ENCODE measurements around the gene UTP14A.

The UTP14A gene

DNA sequence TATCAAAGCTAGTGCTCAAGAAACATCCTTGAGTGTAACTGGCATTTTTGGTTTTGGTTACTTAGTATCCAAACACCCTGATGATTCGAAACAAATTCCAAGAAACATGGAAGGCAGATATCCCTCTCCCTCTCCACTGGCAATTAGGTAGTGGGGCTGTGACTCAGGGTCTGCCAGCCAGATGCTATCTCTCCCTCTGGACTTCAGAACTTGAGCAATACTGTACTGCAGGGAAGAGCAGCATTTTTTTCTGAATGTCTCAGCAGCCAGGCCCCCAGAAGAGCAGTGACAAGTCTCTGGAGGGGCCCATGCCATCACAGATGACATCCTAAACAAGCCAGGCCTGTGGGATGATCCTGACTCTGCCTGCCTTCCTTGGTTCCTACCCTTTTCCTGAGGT is 39.2 kb downstream of the UTP14A start:
- no peak for FAIRE-seq
- no peak for DNase-seq (ENCODE audit: insufficient read length, low spot score)

DNA sequence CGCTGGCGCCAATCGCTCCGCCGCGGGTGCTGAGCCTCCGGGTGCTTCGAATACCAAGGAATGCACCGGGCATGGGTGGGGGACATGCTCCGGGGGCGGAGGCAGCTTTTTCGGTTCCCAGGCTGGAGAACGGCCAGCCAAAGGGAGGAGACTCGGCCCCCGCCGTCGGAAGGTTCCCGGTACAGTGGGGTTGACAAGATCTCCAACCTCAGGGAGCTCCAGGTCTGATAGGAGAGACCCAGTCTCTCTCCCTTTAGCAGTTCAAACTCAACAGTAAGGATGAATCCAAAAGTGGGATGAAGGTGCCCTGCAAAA is 47.3 kb downstream of the UTP14A start:
- no peak for DNase-seq (ENCODE audit: insufficient read length, low spot score)
- no peak for FAIRE-seq

DNA sequence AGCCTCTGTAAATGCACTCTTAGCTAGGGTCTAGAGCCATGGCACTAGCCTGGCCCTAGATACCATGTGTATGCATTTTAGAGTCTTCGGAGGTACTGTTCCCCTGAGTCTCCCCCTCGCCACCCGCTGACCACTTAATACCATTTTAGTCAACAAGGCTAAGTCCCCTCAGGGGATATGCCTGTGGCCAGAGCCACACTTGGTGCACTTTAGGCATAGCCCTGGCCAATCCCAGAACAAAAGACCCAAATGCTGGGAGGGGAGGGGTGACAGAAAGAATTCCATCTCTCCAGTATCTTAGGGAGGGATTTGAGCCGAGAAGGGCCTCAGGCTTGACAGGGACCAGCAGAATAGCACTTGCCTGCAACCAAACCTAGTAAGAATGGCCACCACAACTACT is 47.9 kb downstream of the UTP14A start:
- FAIRE-seq: no peak
- no peak for DNase-seq (ENCODE audit: insufficient read length, low spot score)

DNA sequence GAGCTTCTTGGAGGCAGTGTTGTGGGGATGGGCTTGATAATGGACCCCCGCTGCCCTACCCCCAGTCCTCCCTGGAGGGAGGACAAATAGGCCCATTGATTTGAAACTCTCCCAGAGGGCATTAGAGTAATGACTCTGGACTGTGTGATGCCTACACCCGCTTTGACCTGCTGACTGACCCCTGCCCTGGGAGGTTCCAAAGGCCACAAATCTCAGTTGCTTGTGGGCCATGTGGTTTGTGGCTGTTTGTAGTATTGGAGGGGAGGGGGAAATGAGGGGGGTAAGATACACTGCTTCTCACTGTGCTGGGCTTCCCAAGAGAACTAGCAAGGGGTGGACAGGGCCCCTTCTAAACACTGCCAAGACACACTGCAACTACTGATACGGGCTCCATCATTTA is 48.8 kb downstream of the UTP14A start:
- FAIRE-seq (no peak), DNase-seq (ENCODE audit: insufficient read length, low spot score) (no peak)

DNA sequence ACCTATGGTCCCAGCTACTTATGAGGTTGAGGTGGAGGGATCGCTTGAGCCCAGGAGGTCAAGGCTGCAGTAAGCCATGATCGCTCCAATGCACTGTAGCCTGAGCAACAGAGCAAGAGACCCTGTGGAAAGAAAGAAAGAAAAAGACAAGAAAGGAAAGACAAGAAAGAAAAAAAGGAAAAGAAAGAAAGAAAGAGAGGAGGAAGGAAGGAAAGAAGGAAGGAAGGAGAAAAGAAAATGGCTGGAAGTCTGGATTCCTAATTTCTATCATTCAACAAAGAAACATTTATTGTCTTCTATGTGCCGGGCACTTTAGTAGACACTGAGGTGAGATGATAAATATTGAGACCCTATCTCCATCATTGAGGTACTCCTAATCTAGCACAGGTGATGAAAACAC is 49.7 kb downstream of the UTP14A start:
- DNase-seq (ENCODE audit: insufficient read length, low spot score) (no peak), FAIRE-seq (no peak)

DNA sequence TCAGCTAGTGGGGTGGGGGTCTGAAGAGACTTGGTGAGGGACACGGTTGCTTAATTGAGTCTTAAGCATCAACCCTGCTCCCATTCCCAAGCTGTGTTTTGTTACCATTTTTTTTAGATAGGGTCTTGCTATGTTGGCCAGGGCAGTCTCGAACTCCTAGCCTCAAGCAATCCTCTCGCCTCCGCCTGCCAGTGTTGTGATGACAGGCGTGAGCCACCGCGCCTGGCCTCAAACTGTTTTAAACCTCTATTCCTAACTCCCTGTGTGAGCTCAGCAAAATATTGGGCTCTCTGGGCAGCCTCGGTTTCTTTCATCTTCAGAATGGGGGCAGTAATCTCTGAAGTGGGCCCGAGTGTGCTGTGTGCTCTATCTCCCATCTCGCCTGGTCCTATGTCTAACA is 50.2 kb downstream of the UTP14A start:
- DNase-seq (ENCODE audit: insufficient read length, low spot score) (no peak), FAIRE-seq (no peak)

DNA sequence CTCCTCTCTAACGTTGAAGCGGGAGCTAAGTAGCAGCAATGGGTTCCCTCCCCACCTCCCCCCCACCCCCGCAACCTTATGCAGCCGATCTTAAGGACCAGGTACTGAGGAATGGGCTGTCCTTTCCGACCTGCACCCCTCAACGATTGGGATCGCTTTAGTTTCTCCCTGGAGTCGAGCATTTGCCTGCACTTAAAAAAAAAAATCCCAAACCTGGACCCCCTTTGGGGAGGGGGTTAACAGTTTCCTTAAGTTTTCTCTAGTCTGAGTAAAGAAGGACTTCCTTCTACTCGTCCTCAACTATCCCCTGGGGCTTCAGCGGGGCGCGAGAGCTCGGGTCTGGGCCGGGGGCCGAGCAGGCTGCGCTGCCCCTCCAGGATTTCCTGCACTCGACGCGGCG is 50.8 kb downstream of the UTP14A start:
- FAIRE-seq: no peak

DNA sequence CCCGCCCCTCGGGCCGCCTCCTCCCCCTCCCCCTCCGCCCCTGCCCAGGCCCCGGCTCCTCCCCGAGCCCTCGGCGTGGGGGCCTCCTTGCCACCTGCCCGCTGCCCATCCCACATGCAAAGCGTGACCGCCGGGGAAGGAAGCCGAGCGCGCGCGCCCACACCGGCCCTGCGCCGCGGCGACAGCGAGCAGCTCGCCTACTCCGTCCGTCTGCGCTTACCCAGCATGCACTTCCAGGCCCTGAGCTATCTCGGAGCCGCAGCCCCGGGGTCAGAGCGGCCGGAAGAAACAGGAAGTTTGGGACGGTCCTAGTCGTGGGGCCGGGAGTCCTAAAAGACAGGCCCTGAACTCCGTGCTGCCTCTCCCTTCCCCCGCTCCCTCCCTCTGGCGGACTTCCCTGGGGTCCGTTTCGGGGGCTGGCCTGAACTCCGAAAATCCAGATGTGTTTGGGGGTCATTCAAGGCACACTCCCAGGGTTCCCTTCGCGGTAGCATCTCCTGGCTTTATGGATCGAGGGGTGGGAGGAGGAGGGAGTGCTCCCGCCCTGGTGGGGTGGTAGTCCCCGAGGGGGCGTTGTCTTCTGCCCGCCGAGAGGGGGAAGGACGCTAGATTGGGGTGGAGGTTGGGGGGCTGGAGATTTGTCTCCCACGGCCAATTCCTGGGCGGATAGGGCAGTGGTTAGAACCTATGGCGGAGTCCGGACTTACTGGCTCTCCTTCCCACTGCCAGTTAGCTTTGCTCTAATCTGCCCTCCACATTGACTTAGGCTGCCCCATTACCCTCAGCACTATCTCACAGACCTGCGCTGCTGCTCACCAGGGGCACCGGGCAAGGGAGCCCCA is 51.5 kb downstream of the UTP14A start:
- no peak for DNase-seq (ENCODE audit: insufficient read length, low spot score)
- no peak for FAIRE-seq

More for the DNA sequence above, 50.8 kb downstream of the UTP14A start:
- no peak for DNase-seq (ENCODE audit: insufficient read length, low spot score)

DNA sequence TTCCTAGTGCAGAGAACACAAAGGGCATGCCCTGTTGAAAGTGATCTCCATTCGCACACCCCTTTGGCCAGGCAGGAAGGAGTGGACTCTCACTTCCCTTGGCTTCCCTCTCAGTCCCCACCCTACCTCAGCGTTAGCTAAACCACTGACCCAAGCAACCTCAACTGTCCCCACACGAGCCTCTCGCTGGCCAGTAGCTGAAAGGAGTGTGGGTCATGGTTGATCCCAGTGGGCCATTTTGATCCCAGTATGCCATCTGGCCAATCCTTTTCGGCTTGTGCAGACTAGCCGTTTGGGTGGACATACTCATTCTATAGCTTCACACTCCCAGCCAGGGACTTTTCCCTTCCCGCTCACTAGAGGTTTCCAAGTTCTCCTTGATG is 52.1 kb downstream of the UTP14A start:
- DNase-seq (ENCODE audit: insufficient read length, low spot score) (no peak), FAIRE-seq (no peak)

DNA sequence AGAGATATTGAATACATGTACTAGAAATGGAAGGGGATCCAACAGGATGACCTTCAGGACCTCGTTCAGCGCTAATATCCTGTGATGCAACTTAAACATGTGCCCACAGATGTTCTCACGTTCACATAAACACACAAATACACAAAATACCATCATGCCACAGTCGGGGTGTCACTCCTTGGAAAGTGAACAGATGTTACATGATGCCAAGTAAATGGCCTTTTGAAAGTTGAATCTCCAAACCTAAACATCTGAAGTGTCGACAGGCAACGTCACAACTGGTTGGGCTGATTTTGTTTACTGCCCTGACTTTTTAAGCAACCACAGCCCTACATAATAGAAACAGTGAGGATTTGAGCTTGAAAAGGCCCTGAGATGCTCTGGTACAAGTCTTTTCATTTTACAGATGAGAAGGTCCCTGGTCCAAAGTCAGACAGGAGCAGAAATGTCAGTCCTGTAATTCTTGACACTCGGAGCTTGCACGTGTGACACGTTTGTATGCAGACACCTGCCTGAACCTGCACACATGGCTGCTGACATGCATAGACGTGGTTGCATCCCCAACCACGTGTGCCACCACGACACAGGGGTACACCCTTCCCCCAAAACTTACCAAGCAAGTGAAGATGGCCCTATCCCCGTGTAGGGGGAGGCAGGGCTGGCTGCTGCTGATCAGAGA is 53.0 kb downstream of the UTP14A start:
- DNase-seq (ENCODE audit: insufficient read length, low spot score) (no peak), FAIRE-seq (no peak)

DNA sequence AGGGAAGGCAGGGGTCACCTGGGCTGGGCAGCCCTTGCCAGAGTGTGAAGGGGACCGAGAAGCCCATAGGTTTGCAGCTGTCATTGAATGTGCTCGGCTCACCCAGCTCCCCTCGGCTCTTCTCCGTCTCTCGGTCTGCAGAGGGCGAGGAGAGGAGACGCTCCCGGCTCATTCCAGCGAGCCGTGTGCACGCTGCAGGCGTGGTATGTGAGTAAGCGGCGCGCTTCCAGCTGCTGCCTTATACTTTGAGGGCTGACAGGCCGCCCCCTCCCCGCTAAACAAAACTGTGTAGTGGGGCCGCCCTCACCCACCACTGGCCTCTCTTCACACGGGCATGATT is 53.5 kb downstream of the UTP14A start:
- DNase-seq (ENCODE audit: insufficient read length, low spot score) (no peak), FAIRE-seq (no peak)

DNA sequence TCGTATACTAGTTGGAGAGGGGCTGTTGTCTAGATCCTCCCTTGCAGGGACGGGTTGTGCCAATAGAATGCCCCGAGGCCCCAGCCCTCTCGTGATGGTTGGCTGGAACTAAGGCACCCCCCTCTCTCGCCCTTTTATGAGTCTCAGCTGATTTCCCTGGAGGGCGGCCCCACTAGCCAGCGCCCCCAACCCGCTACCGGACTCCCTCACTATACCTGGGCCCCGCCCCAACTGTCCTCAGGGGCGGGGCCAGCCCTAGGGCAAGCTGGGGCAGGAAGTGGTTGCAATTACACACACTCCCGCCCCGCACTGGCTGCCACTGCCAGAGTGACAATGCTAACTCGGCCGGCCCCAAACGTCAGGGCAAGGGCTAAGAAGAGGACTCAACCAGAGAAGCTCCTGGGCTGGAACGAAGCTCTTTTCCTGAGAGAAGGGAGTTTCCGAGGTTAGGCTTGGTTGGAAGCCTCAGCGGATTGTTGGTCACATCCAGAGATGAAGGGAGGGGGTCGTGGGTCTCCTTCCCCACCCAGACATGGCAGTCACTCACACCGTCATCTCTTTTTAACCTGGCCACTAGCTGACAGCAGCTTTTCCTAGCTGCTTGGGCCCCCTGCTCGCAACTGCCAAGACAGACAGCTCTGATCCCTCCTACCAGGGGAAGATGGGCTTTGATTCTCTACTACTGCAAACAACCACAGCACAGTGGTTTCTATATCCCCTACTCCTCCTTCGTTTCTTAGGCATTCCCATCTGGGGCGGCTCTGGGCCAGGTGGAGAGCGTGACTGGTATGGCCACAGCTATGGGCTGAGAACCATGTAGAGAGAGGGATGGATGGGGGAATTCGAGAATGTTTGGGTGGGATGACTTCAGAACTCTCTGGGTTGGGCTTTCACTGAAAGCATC is 55.5 kb downstream of the UTP14A start:
- FAIRE-seq: no peak
- no peak for DNase-seq (ENCODE audit: insufficient read length, low spot score)

DNA sequence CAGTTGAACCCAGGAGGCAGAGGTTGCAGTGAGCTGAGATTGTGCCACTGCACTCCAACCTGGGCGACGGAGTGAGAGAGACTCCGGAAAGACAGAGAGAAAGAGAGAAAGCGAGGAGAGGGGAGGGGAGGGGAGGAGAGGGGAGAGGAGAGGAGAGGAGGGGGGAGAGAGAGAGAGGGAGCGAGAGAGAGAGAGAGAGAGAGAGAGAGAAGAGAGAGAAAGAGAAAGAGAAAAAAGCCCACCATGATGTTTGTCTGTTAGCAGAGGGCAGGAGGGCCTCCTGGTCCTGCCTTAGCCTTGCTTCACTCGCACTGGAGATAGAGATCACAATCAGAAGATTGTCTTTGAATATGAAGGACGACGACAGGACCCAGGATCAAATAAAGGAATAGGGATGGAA is 57.8 kb downstream of the UTP14A start:
- FAIRE-seq (no peak), DNase-seq (ENCODE audit: insufficient read length, low spot score) (no peak)

DNA sequence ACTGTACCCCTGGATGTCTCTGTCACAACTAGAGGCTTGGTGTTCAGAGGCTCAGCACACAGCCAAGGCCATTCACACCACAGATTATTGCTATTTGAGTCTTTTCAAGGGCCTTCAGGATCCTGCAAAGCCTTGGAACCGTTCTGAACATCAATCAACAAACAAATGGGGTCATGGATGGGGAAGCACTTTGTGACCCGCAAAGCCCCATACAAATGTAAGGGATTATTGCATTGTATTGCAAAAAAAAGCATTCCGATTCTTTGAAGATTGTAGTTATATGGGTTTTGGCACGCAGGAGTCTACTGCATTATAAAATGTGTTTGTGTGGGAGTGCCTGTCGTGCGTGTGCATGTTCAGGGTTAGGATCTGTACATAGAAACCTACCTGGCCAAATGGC is 59.2 kb downstream of the UTP14A start:
- FAIRE-seq (no peak), DNase-seq (ENCODE audit: insufficient read length, low spot score) (no peak)

DNA sequence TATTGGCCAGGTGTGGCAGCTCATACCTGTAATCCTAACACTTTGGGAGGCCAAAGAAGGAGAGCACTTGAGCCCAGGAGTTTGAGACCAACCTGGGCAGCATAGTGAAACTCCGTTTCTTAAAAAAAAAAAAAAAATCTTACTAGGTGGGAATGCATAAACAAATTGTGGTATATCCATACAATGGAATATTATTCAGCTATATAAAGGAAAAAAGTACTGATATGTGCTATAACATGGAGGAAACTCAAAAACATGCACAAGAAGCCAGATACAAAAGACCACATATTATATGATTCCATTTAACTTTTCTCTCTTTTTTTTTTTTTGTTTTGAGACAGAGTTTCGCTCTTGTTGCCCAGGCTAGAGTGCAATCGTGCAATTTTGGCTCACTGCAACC is 63.0 kb downstream of the UTP14A start:
- no peak for FAIRE-seq
- DNase-seq (ENCODE audit: insufficient read length, low spot score): no peak

DNA sequence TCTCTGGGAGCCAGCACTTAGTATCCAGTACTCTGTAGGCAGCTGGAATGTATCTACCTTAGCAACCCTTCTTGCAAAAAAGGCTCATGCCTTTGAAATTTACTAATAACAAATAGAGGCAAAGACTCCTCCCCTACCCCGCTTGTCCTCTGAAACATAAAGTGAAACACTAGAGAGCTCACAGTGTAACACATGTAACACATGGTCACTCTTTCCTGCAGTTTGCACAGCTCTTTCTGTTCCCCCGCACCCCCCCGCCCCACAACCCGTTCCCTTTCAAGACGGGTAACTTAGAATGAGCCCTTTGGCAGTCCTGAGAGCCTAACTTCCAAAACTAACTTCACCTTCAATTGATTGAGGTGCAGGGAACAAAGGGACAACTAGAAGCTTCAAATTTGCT is 70.5 kb downstream of the UTP14A start:
- FAIRE-seq: no peak

More for the DNA sequence above, 70.5 kb downstream of the UTP14A start:
- no peak for DNase-seq (ENCODE audit: insufficient read length, low spot score)
